HG02943 (cell line): ENCODE measurements around the gene TMPRSS11D.

Experiments
- ATAC-seq: cut with Tn5 transposase; IDR thresholded peaks from one replicate; pipeline ENCODE4 v1.9.1; 2021; ENCODE audit warnings: mild to moderate bottlenecking, low read depth, moderate library complexity; ENCODE audit not compliant: unreplicated experiment

The TMPRSS11D gene

DNA sequence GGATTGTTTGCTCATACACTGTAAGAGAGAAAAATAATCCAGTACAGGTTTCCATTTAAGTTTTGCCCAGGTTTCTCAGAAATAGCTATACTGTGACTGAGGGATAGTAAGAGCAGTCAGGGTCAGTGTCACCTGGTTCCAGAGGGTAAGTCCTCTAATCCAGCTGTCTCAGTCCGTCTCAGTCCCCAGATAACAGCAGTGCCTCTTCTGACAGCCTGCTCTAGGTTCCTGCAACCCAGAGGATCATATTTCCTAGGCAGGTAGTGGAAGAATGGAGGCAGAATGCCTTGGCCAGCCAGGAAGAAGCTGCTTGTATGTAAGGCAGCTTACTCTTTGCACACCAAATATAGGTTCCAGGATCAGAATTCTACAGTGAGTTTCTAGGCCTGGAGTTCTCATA lies 107.1 kb downstream of the TMPRSS11D start:
- no peak for ATAC-seq
